Measurements from ENCODE around the gene ARHGDIA.
"Not testable (repeated sequence)": the region's sequence is repeated elsewhere in the genome, so short reads cannot be mapped to it uniquely, and the experiment has no call there.

ARHGDIA gene

DNA sequence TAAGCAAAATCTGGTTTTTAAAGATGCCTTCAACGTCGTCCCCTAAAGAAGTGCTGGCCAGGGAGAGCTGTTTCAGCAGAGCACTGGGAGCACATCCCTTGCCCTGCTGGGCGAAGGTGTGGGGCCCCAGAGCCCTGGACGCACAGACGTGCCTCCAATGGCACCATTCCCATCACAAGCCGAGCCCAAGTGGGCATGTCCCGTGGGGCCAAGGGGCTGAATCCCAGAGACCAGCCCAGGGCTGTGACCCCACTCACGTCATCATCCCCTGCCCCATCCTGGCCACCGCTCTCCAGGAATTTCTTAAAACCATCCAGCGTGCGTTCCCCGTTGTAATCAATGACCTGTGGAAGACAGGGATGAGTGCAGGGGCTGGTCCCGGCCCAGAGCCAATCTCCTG, 26.2 kb downstream of the ARHGDIA start:
- Histone ChIP-seq H3K27ac (ENCODE audit: low read depth, low read length) (no peak overlapping the region), H3K9ac (ENCODE audit: low read length in 5 of 5) (no peak overlapping the region), H3K4me1 (ENCODE audit: control insufficient read depth in 5 of 5, insufficient read depth in 5 of 5, low read length in 5 of 5) (peaks cover 0 to 7% (median 0%) of the 10 kb centered on the region in 5 donors), H3K9me3 (ENCODE audit: control insufficient read depth in 5 of 5, low read length in 5 of 5) (no peaks in the 10 kb centered on the region), H3K4me3 (ENCODE audit: low read depth in 1 of 5, low read length in 5 of 5) (no peak overlapping the region), H3K36me3 (ENCODE audit: control insufficient read depth in 5 of 5, insufficient read depth in 5 of 5, low read length in 5 of 5) (peaks cover 0 to 65% (median 56%) of the 10 kb centered on the region in 5 donors), H3K27me3 (ENCODE audit: control insufficient read depth in 5 of 5, insufficient read depth in 4 of 5, low read length in 5 of 5) (no peaks in the 10 kb centered on the region)

DNA sequence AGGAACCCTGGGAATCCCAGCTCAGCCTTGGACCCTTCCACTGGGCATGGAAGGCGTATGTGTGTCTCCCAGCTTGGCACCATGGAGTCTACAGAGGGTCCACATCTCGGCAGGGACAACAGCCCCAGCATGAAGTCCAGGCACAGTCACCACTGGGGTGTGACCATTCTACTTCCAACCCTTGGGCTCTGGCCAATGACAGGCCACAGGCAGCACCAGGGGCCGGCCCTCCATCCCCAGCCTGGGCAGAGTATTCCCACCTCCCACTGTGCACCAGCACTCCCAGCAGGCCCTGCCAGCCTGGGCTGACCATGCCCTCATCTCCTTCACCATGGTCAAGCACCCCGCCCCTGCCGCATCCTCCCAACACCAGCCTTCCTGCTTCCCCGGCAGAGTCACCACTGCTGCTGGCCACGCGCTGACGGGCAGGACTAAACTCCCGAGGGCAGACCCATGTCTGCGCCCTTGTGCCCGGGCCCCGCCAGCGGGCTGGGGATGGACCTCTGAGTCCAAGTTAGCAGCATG, 26.7 kb downstream of the ARHGDIA start:
- Histone ChIP-seq H3K36me3 (ENCODE audit: control insufficient read depth in 5 of 5, insufficient read depth in 5 of 5, low read length in 5 of 5) (peaks cover 0 to 65% (median 56%) of the 10 kb centered on the region in 5 donors), H3K4me1 (ENCODE audit: control insufficient read depth in 5 of 5, insufficient read depth in 5 of 5, low read length in 5 of 5) (peaks cover 0 to 7% (median 0%) of the 10 kb centered on the region in 5 donors), H3K27me3 (ENCODE audit: control insufficient read depth in 5 of 5, insufficient read depth in 4 of 5, low read length in 5 of 5) (no peaks in the 10 kb centered on the region), H3K27ac (ENCODE audit: low read depth, low read length) (no peak overlapping the region), H3K9me3 (ENCODE audit: control insufficient read depth in 5 of 5, low read length in 5 of 5) (no peaks in the 10 kb centered on the region), H3K4me3 (ENCODE audit: low read depth in 1 of 5, low read length in 5 of 5) (no peak overlapping the region), H3K9ac (ENCODE audit: low read length in 5 of 5) (no peak overlapping the region)

DNA sequence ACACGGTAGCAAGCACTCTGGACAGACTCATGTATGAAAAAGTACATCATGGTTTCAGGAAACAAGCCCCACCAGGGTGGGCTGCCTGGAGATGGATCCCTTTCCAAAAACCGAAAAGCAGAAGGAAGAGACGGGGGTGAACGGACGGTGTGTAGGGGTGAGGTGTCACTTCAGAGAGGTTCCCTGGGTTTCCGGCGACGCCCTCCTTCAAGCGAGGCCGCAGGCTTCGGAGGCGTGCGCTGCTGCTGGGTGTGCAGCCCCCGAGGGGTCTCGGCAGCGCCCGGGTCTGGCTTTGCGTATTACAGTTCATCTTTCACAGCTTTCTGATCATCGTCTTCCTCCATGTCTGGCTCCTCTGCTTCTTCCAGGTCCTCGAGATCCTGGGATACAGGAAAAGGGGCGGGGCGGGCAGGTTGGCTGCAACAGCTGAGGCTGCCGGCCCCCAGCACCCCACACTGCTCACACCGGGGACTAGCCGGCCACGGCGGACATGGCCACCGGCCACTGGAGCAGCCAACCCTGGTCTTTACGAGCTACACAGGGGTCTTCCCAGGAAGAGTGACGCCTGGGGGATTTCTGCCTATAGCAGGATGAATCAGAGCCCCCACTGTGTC, 27.3 kb downstream of the ARHGDIA start:
- Histone ChIP-seq H3K27ac (ENCODE audit: low read depth, low read length) (no peak overlapping the region), H3K4me1 (ENCODE audit: control insufficient read depth in 5 of 5, insufficient read depth in 5 of 5, low read length in 5 of 5) (peaks cover 0 to 7% (median 0%) of the 10 kb centered on the region in 5 donors), H3K36me3 (ENCODE audit: control insufficient read depth in 5 of 5, insufficient read depth in 5 of 5, low read length in 5 of 5) (peaks cover 0 to 62% (median 54%) of the 10 kb centered on the region in 5 donors), H3K9me3 (ENCODE audit: control insufficient read depth in 5 of 5, low read length in 5 of 5) (no peaks in the 10 kb centered on the region), H3K4me3 (ENCODE audit: low read depth in 1 of 5, low read length in 5 of 5) (no peak overlapping the region), H3K9ac (ENCODE audit: low read length in 5 of 5) (no peak overlapping the region), H3K27me3 (ENCODE audit: control insufficient read depth in 5 of 5, insufficient read depth in 4 of 5, low read length in 5 of 5) (no peaks in the 10 kb centered on the region)

DNA sequence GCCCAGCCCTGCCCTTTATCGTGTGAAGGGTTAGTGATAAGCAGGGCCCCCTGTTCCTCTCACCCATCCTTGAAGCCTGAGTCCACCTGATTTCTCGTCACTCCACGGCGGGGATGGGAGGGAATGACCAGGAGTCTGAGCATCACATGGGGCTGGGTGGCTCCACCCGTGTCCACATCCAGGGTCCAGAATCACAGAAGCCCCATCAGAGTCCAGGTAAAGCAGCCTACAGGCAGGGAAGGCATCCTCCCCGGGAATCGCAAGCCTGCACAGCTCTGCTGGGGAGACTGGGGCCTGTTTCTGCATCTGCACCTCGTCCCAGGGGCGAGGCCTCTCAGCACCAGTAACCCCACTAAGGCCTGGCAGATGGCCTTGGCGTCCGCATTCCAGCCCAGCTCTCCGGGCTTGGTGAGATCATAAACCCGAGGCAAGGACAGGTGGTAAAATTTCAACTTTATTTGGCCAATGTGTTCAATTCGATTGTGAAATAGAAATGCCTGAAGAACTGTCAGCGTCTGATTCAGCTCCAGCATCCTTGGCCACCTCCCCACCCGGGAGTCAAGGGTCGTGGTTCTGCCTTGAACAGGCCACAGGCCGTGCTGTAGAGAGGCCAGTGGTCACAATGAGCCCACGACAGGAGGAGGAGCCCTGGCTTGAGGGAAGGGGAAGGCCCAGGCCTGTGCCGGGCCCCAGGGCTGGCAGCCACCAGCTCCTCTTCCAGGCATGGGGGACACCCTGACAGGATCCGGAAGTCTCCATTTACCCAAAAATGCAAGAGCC, 28.2 kb downstream of the ARHGDIA start:
- Histone ChIP-seq H3K36me3 (ENCODE audit: control insufficient read depth in 5 of 5, insufficient read depth in 5 of 5, low read length in 5 of 5) (peaks cover 0 to 57% (median 51%) of the 10 kb centered on the region in 5 donors), H3K9me3 (ENCODE audit: control insufficient read depth in 5 of 5, low read length in 5 of 5) (no peaks in the 10 kb centered on the region), H3K4me3 (ENCODE audit: low read depth in 1 of 5, low read length in 5 of 5) (no peak overlapping the region), H3K9ac (ENCODE audit: low read length in 5 of 5) (no peak overlapping the region), H3K27me3 (ENCODE audit: control insufficient read depth in 5 of 5, insufficient read depth in 4 of 5, low read length in 5 of 5) (no peaks in the 10 kb centered on the region), H3K27ac (ENCODE audit: low read depth, low read length) (no peak overlapping the region), H3K4me1 (ENCODE audit: control insufficient read depth in 5 of 5, insufficient read depth in 5 of 5, low read length in 5 of 5) (peaks cover 0 to 7% (median 0%) of the 10 kb centered on the region in 5 donors)

DNA sequence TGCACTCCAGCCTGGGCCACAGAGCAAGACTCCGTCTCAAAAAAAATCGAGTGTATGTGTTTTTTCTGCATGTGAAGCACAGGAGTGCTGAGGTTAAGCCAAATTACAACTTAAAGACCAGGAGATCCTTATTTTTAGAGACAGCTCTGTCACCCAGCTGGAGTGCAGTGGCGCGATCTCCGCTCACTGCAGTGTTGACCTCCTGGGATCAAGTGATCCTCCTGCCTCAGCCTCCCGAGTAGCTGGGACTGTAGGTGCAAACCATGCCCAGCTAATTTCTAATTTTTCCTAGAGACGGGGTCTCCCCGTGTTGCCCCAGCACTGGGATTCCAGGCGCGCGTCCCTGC, 28.8 kb downstream of the ARHGDIA start:
- no peaks in the 10 kb centered on the region for H3K27me3 ChIP-seq (ENCODE audit: control insufficient read depth in 5 of 5, insufficient read depth in 4 of 5, low read length in 5 of 5)
- no peak overlapping the region for H3K9ac ChIP-seq (ENCODE audit: low read length in 5 of 5)
- H3K9me3 ChIP-seq (ENCODE audit: control insufficient read depth in 5 of 5, low read length in 5 of 5), result no peaks in the 10 kb centered on the region
- H3K27ac ChIP-seq (ENCODE audit: low read depth, low read length), result no peak overlapping the region
- no peak overlapping the region for H3K4me3 ChIP-seq (ENCODE audit: low read depth in 1 of 5, low read length in 5 of 5)
- peaks cover 0 to 51% (median 49%) of the 10 kb centered on the region in 5 donors for H3K36me3 ChIP-seq (ENCODE audit: control insufficient read depth in 5 of 5, insufficient read depth in 5 of 5, low read length in 5 of 5)
- H3K4me1 ChIP-seq (ENCODE audit: control insufficient read depth in 5 of 5, insufficient read depth in 5 of 5, low read length in 5 of 5), result peaks cover 0 to 7% (median 0%) of the 10 kb centered on the region in 5 donors

DNA sequence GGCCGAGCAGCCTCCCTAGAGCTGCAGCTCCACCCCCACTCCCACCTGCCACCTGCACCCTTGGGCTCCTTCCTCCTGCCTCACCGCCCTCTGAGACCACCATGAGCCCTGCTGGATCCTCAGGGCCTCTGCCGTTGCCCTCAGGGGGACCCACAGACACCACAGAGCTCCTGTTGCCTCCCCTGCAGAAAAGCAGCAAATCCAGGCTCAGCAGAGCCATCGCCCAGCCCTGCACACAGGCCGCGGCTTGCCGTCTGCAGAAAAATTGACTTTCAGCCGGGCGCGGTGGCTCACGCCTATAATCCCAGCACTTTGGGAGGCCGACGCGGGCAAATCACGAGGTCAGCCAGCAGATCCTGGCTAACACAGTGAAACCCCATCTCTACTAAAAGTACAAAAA, 29.3 kb downstream of the ARHGDIA start:
- H3K27ac ChIP-seq (ENCODE audit: low read depth, low read length), result no peak overlapping the region
- no peaks in the 10 kb centered on the region for H3K27me3 ChIP-seq (ENCODE audit: control insufficient read depth in 5 of 5, insufficient read depth in 4 of 5, low read length in 5 of 5)
- no peak overlapping the region for H3K4me3 ChIP-seq (ENCODE audit: low read depth in 1 of 5, low read length in 5 of 5)
- peaks cover 0 to 46% (median 44%) of the 10 kb centered on the region in 5 donors for H3K36me3 ChIP-seq (ENCODE audit: control insufficient read depth in 5 of 5, insufficient read depth in 5 of 5, low read length in 5 of 5)
- H3K4me1 ChIP-seq (ENCODE audit: control insufficient read depth in 5 of 5, insufficient read depth in 5 of 5, low read length in 5 of 5), result peaks cover 0 to 7% (median 0%) of the 10 kb centered on the region in 5 donors
- H3K9ac ChIP-seq (ENCODE audit: low read length in 5 of 5), result no peak overlapping the region
- no peaks in the 10 kb centered on the region for H3K9me3 ChIP-seq (ENCODE audit: control insufficient read depth in 5 of 5, low read length in 5 of 5)

DNA sequence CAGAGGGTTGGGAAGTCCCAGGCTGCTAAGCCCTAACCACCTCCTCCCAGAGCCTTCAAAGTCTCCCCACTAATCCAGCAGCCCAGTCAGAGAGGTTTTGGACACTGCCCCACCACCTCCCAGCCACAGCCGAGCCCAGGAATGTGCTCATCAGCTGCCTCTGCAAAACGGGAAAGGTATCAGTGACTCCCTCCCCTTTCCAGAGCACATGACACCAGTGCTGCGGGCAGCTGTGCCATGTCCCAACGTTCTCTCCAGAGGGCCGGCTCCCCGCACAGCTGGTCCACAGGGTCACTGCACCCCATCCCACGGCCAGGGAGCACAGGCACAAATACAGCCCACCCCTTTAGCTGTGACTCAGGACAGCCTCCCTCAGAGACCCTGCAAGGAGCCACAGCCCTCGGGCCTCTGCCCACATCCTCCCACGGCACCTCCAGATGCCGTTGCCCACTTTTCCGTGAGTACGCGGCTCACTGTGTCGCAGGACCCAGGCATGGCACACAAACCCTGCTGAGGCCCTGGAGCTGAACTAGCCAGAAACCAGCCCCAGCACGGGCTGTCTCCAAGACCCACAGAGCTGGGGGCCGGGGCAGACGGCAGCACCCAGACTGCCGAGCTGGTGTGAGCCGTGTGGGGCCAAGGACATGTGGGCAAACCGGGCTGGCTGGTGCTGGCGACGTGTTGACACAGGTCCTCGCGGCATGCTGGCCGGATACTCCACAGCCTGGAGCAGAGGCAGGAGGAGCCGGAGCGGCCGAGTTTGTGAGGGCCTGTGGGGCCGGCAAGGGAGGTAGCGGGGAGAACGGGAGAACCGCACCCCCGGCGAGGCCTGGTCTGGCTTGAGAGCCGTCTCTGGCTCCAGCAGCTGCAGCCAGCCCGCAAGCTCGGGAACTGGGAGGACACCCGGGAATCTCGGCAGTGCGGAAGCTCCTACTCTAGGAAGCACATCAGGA, 30.0 kb downstream of the ARHGDIA start:
- H3K4me1 ChIP-seq (ENCODE audit: control insufficient read depth in 5 of 5, insufficient read depth in 5 of 5, low read length in 5 of 5), result peaks cover 0 to 7% (median 0%) of the 10 kb centered on the region in 5 donors
- no peak overlapping the region for H3K9ac ChIP-seq (ENCODE audit: low read length in 5 of 5)
- no peaks in the 10 kb centered on the region for H3K27me3 ChIP-seq (ENCODE audit: control insufficient read depth in 5 of 5, insufficient read depth in 4 of 5, low read length in 5 of 5)
- H3K27ac ChIP-seq (ENCODE audit: low read depth, low read length), result no peak overlapping the region
- H3K36me3 ChIP-seq (ENCODE audit: control insufficient read depth in 5 of 5, insufficient read depth in 5 of 5, low read length in 5 of 5), result peaks cover 0 to 39% (median 36%) of the 10 kb centered on the region in 5 donors
- no peak overlapping the region for H3K4me3 ChIP-seq (ENCODE audit: low read depth in 1 of 5, low read length in 5 of 5)
- no peaks in the 10 kb centered on the region for H3K9me3 ChIP-seq (ENCODE audit: control insufficient read depth in 5 of 5, low read length in 5 of 5)

DNA sequence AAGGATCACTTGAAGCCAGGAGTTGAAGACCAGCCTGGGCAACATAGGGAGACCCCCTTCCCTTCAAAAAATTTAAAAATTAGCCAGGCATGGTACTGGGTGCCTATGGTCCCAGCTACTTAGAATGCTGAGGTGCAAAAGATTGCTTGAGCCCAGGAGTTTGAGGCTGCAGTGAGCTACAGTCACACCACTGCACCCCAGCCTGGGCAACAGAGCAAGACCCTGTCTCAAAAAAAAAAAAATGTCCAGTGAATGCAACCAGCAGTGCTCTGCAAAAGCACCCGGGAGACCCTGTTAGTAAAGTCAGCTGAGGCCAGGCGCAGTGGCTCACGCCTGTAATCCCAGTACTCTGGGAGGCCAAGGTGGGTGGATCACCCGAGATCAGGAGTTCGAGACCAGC, 31.1 kb downstream of the ARHGDIA start:
- not testable (repeated sequence) for H3K9ac ChIP-seq (ENCODE audit: low read length in 5 of 5); H3K27ac ChIP-seq (ENCODE audit: low read depth, low read length); H3K4me3 ChIP-seq (ENCODE audit: low read depth in 1 of 5, low read length in 5 of 5); H3K4me1 ChIP-seq (ENCODE audit: control insufficient read depth in 5 of 5, insufficient read depth in 5 of 5, low read length in 5 of 5); H3K27me3 ChIP-seq (ENCODE audit: control insufficient read depth in 5 of 5, insufficient read depth in 4 of 5, low read length in 5 of 5); H3K9me3 ChIP-seq (ENCODE audit: control insufficient read depth in 5 of 5, low read length in 5 of 5)
- peaks cover 0 to 28% (median 26%) of the 10 kb centered on the region in 5 donors for H3K36me3 ChIP-seq (ENCODE audit: control insufficient read depth in 5 of 5, insufficient read depth in 5 of 5, low read length in 5 of 5)

DNA sequence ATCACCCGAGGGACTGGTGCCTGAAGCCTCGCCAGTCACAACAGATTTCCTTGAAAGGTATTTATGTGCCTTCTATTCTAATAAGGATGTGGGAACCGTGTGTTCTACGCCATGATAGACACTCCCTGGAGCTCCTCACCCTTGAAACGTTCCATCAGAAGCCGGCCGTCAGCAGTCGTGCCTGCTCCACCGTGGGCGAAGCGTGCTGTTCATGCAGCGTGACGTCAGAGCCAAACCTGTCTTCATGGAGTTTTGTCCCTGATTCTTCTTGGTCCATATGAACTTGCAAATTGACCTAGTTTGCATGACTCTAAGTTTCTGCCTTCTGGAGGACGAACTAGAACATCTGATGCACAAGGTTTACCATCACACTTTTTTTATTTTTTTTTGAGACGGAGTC, 31.8 kb downstream of the ARHGDIA start:
- Histone ChIP-seq H3K9ac (ENCODE audit: low read length in 5 of 5) (no peak overlapping the region), H3K9me3 (ENCODE audit: control insufficient read depth in 5 of 5, low read length in 5 of 5) (no peaks in the 10 kb centered on the region), H3K4me1 (ENCODE audit: control insufficient read depth in 5 of 5, insufficient read depth in 5 of 5, low read length in 5 of 5) (peaks cover 0 to 9% (median 0%) of the 10 kb centered on the region in 5 donors), H3K36me3 (ENCODE audit: control insufficient read depth in 5 of 5, insufficient read depth in 5 of 5, low read length in 5 of 5) (peaks cover 0 to 21% (median 18%) of the 10 kb centered on the region in 5 donors), H3K27ac (ENCODE audit: low read depth, low read length) (no peak overlapping the region), H3K4me3 (ENCODE audit: low read depth in 1 of 5, low read length in 5 of 5) (no peak overlapping the region), H3K27me3 (ENCODE audit: control insufficient read depth in 5 of 5, insufficient read depth in 4 of 5, low read length in 5 of 5) (no peaks in the 10 kb centered on the region)

Data from subcutaneous abdominal adipose tissue (tissue), 5 donors.